ENCODE results near the gene SRRM1.
"Not testable (repeated sequence)": the region's sequence is repeated elsewhere in the genome, so short reads cannot be mapped to it uniquely, and the experiment has no call there.

DNA sequence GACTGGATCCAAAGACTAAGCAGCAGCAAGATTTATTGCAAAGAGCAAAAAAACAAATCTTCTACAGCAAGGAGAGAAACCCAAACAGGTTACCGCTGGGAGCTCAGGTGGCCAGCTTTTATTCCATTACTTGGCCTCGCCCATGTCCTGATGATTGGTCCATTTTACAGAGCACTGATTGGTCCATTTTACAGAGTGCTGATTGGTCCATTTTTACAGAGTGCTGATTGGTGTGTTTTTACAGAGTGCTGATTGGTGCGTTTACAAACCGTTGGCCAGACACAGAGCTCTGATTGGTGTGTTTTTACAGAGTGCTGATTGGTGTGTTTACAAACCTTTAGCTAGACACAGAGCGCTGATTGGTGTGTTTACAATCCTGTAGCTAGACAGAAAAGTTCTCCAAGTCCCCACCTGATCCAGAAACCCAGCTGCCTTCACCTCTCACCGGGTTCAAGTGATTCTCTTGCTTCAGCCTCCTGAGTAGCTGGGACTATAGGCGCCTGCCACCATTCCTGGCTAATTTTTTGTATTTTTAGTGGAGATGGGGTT is 54.4 kb downstream of the SRRM1 start:
- peak; percentile 77 for TF ChIP-seq C11orf30 (IDR thresholded peaks at IDR 0.05; ENCODE audit: low read depth)
- TF ChIP-seq HMGN3 (IDR thresholded peaks at IDR 0.05; ENCODE audit: borderline replicate concordance, extremely low read depth, insufficient read length, low read depth, low read length); HNRNPLL (IDR thresholded peaks at IDR 0.05; ENCODE audit: low read depth, low read length, poor library complexity, severe bottlenecking); MXI1 (IDR thresholded peaks at IDR 0.05; ENCODE audit: low read depth, low read length); PURB (CRISPR knock-in tag; IDR thresholded peaks at IDR 0.05; ENCODE audit: low read depth); ZNF707 (CRISPR knock-in tag; conservative IDR thresholded peaks at IDR 0.05): not testable (repeated sequence)
- TF ChIP-seq, protein P1, sequence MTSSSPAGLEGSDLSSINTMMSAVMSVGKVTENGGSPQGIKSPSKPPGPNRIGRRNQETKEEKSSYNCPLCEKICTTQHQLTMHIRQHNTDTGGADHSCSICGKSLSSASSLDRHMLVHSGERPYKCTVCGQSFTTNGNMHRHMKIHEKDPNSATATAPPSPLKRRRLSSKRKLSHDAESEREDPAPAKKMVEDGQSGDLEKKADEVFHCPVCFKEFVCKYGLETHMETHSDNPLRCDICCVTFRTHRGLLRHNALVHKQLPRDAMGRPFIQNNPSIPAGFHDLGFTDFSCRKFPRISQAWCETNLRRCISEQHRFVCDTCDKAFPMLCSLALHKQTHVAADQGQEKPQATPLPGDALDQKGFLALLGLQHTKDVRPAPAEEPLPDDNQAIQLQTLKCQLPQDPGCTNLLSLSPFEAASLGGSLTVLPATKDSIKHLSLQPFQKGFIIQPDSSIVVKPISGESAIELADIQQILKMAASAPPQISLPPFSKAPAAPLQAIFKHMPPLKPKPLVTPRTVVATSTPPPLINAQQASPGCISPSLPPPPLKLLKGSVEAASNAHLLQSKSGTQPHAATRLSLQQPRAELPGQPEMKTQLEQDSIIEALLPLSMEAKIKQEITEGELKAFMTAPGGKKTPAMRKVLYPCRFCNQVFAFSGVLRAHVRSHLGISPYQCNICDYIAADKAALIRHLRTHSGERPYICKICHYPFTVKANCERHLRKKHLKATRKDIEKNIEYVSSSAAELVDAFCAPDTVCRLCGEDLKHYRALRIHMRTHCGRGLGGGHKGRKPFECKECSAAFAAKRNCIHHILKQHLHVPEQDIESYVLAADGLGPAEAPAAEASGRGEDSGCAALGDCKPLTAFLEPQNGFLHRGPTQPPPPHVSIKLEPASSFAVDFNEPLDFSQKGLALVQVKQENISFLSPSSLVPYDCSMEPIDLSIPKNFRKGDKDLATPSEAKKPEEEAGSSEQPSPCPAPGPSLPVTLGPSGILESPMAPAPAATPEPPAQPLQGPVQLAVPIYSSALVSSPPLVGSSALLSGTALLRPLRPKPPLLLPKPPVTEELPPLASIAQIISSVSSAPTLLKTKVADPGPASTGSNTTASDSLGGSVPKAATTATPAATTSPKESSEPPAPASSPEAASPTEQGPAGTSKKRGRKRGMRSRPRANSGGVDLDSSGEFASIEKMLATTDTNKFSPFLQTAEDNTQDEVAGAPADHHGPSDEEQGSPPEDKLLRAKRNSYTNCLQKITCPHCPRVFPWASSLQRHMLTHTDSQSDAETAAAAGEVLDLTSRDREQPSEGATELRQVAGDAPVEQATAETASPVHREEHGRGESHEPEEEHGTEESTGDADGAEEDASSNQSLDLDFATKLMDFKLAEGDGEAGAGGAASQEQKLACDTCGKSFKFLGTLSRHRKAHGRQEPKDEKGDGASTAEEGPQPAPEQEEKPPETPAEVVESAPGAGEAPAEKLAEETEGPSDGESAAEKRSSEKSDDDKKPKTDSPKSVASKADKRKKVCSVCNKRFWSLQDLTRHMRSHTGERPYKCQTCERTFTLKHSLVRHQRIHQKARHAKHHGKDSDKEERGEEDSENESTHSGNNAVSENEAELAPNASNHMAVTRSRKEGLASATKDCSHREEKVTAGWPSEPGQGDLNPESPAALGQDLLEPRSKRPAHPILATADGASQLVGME (CRISPR knock-in tag; IDR thresholded peaks at IDR 0.05), result not testable (repeated sequence)
- TF ChIP-seq, protein P2, sequence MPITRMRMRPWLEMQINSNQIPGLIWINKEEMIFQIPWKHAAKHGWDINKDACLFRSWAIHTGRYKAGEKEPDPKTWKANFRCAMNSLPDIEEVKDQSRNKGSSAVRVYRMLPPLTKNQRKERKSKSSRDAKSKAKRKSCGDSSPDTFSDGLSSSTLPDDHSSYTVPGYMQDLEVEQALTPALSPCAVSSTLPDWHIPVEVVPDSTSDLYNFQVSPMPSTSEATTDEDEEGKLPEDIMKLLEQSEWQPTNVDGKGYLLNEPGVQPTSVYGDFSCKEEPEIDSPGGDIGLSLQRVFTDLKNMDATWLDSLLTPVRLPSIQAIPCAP (CRISPR knock-in tag; IDR thresholded peaks at IDR 0.05; ENCODE audit: borderline replicate concordance), result not testable (repeated sequence)
- TF ChIP-seq, protein P3, sequence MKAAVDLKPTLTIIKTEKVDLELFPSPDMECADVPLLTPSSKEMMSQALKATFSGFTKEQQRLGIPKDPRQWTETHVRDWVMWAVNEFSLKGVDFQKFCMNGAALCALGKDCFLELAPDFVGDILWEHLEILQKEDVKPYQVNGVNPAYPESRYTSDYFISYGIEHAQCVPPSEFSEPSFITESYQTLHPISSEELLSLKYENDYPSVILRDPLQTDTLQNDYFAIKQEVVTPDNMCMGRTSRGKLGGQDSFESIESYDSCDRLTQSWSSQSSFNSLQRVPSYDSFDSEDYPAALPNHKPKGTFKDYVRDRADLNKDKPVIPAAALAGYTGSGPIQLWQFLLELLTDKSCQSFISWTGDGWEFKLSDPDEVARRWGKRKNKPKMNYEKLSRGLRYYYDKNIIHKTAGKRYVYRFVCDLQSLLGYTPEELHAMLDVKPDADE (conservative IDR thresholded peaks at IDR 0.05; ENCODE audit: control insufficient read depth, low read depth, low read length), result not testable (repeated sequence)
